ENCODE data around the gene SLC16A8. TPM values are rescaled to one million over a fixed set of nuclear protein-coding genes. Genes with fewer than 3 reads are reported as not detected.

Gene SLC16A8
- total and polyA plus RNA-seq, 2 of the 13 experiments (the other 11 are each of a cell fraction or from before 2014, with no cell fraction given) = not detected

GRCh38 chr22:38080474-38080849, 3.5 kb downstream of the SLC16A8 start (continued):
- no peak for TF ChIP-seq ZBTB40 (IDR thresholded peaks at IDR 0.05)
- TF ChIP-seq ZBTB40 (CRISPR knock-in tag; IDR thresholded peaks at IDR 0.05) = no peak
- TF ChIP-seq ZSCAN25 (CRISPR knock-in tag; IDR thresholded peaks at IDR 0.05) = no peak
- no peak for TF ChIP-seq HNF4G (IDR thresholded peaks at IDR 0.05; ENCODE audit: borderline replicate concordance, low read depth, low read length)
- TF ChIP-seq HNF4G (CRISPR knock-in tag; IDR thresholded peaks at IDR 0.05; ENCODE audit: borderline replicate concordance, low read depth) = no peak
- TF ChIP-seq ZNF138 (CRISPR knock-in tag; IDR thresholded peaks at IDR 0.05; ENCODE audit: low read depth) = no peak
- TF ChIP-seq MYC (CRISPR knock-in tag; IDR thresholded peaks at IDR 0.05; ENCODE audit: borderline replicate concordance) = no peak
